CD14-positive monocyte (primary cell): Measurements from ENCODE around the gene FANCM. TPM values are rescaled to one million over a fixed set of nuclear protein-coding genes. Genes with fewer than 3 reads are reported as not detected.

ENCODE experiments used
- DNase-seq, 3 donors: peaks; one replicate each; pipeline ENCODE4 v3.0.0-alpha.2; 2011 to 2022
- H2AFZ ChIP-seq: 2 replicates; pipeline ENCODE4 v1.6.0; 2012; ENCODE audit warnings: mild to moderate bottlenecking, low read depth, low read length, inconsistent platforms; ENCODE audit not compliant: insufficient read depth, poor library complexity, severe bottlenecking
- H3K27ac ChIP-seq, 2 donors: 1 replicate in 1 of 2; 2 replicates in 1 of 2; pipeline ENCODE4 v1.5.1; 2012 to 2013; ENCODE audit warnings: low read length in 2 of 2, control low read depth in 1 of 2, inconsistent platforms in 1 of 2, low read depth in 1 of 2, mild to moderate bottlenecking in 1 of 2
- H3K27me3 ChIP-seq, 2 donors: one replicate each; pipeline versions ENCODE4 v1.6.0 to v1.6.1; 2011 to 2013; ENCODE audit warnings: low read length in 2 of 2; ENCODE audit not compliant: control insufficient read depth in 2 of 2, insufficient read depth in 2 of 2
- H3K36me3 ChIP-seq, 2 donors: replicated peaks in 1 of 2; 1 replicate in 1 of 2; 2 replicates in 1 of 2; pipeline versions ENCODE4 v1.5.1 to v1.6.1; 2012 to 2013; ENCODE audit warnings: low read length in 2 of 2, control low read depth in 1 of 2, inconsistent platforms in 1 of 2, mild to moderate bottlenecking in 1 of 2; ENCODE audit not compliant: insufficient read depth in 2 of 2, control insufficient read depth in 1 of 2
- H3K4me1 ChIP-seq, 2 donors: 1 replicate in 1 of 2; 2 replicates in 1 of 2; pipeline versions ENCODE4 v1.5.1 to v1.6.1; 2012 to 2013; ENCODE audit warnings: low read length in 2 of 2, control low read depth in 1 of 2, inconsistent platforms in 1 of 2, mild to moderate bottlenecking in 1 of 2, moderate library complexity in 1 of 2; ENCODE audit not compliant: insufficient read depth in 2 of 2, control insufficient read depth in 1 of 2
- H3K4me2 ChIP-seq: replicated peaks from 2 replicates; pipeline ENCODE3; 2012; ENCODE audit warnings: low read length, moderate library complexity, mild to moderate bottlenecking; ENCODE audit not compliant: poor library complexity, severe bottlenecking; ENCODE audit errors: extremely low read depth
- H3K4me3 ChIP-seq, 3 experiments: fragments of 200-600 bp in 1 of 3; sonication (generic) in 1 of 3; replicated peaks in 1 of 3; 1 replicate in 2 of 3; 2 replicates in 1 of 3; pipeline ENCODE4 v1.5.1; 2011 to 2013; ENCODE audit warnings: low read length in 3 of 3, mild to moderate bottlenecking in 3 of 3, control low read depth in 2 of 3, low read depth in 2 of 3, inconsistent platforms in 1 of 3, moderate library complexity in 1 of 3
- H3K79me2 ChIP-seq: 2 replicates; pipeline ENCODE4 v1.6.0; 2012; ENCODE audit warnings: mild to moderate bottlenecking, control low read depth, inconsistent platforms, low read length, moderate library complexity; ENCODE audit not compliant: insufficient read depth
- H3K9ac ChIP-seq: 2 replicates; pipeline ENCODE4 v1.6.0; 2017; ENCODE audit warnings: low read length, mild to moderate bottlenecking; ENCODE audit not compliant: insufficient read depth, poor library complexity, severe bottlenecking
- H3K9me3 ChIP-seq, 2 donors: replicated peaks in 1 of 2; 1 replicate in 1 of 2; 2 replicates in 1 of 2; pipeline versions ENCODE4 v1.5.1 to v1.6.1; 2012 to 2013; ENCODE audit warnings: low read length in 2 of 2, control low read depth in 1 of 2; ENCODE audit not compliant: control insufficient read depth in 1 of 2, insufficient read depth in 1 of 2
- H4K20me1 ChIP-seq: 2 replicates; pipeline ENCODE4 v1.6.0; 2012; ENCODE audit warnings: mild to moderate bottlenecking, low read length, control low read depth, moderate library complexity; ENCODE audit not compliant: insufficient read depth
- H3K27ac Mint-ChIP-seq, 7 donors: one replicate each; pipeline ENCODE4 v1.8.0; 2020; ENCODE audit warnings: mild to moderate bottlenecking in 7 of 7, mixed read lengths in 7 of 7, moderate library complexity in 6 of 7, inconsistent platforms in 2 of 7
- H3K27me3 Mint-ChIP-seq, 3 donors: one replicate each; pipeline ENCODE4 v1.8.0; 2021 to 2022; ENCODE audit warnings: low read depth in 3 of 3, mild to moderate bottlenecking in 3 of 3, mixed read lengths in 3 of 3, moderate library complexity in 3 of 3, inconsistent platforms in 1 of 3
- H3K36me3 Mint-ChIP-seq, 2 donors: one replicate each; pipeline ENCODE4 v1.8.0; 2020; ENCODE audit warnings: mixed read lengths in 2 of 2, inconsistent platforms in 1 of 2, mild to moderate bottlenecking in 1 of 2
- H3K4me1 Mint-ChIP-seq: one replicate; pipeline ENCODE4 v1.8.0; 2020; ENCODE audit warnings: mild to moderate bottlenecking, mixed read lengths
- H3K4me3 Mint-ChIP-seq, 2 donors: one replicate each; pipeline ENCODE4 v1.8.0; 2020; ENCODE audit warnings: mild to moderate bottlenecking in 2 of 2, mixed read lengths in 2 of 2, moderate library complexity in 1 of 2
- H3K9me3 Mint-ChIP-seq, 7 donors: one replicate each; pipeline ENCODE4 v1.8.0; 2020 to 2022; ENCODE audit warnings: mixed read lengths in 7 of 7, mild to moderate bottlenecking in 6 of 7, moderate library complexity in 6 of 7, inconsistent platforms in 2 of 7
- CTCF ChIP-seq: fragments of 200-600 bp; IDR thresholded peaks from one replicate; pipeline ENCODE4 v1.8.0; 2022; ENCODE audit warnings: antibody characterized with exemption, mild to moderate bottlenecking
- whole genome bisulfite sequencing: methylation state at CpG from one replicate; pipeline ENCODE4 v1.1.5; 2013; ENCODE audit warnings: missing lambda C conversion rate; ENCODE audit not compliant: insufficient coverage; 5-methylcytosine and 5-hydroxymethylcytosine counted together
- intact Hi-C, 2 donors: fragments of 100-400 bp; cut with micrococcal nuclease; formaldehyde crosslinking; loops; one replicate each; pipeline versions ENCODE4 v1.15.0 to v1.15.1; 2023
- polyA plus RNA-seq, 3 donors: library from polyadenylated mRNA; depleted of rRNA in 1 of 3; unstranded in 2 of 3; stranded (reverse) in 1 of 3; fragments of 300-500 nt in 2 of 3; fragments of >200 nt in 1 of 3; fragmentation: Illumina TruSeq in 2 of 3; gene quantifications; 1 replicate in 2 of 3; 2 replicates in 1 of 3; pipeline ENCODE4 v1.2.3, GENCODE V29; 2012 to 2021

Gene FANCM
- polyA plus RNA-seq, 3 donors: 0.66 to 1.6 (median 1.2) TPM

GRCh38 chr14:45134051-45134958 lies 1.4 kb upstream of the FANCM start, which contains the start of gene FKBP3:
FKBP3 (minus strand) TSS chr14:45134481; CDS start chr14:45134456, 25 bp downstream.
- H3K9me3 Mint-ChIP-seq: peaks cover 0 to 2% (median 0%) of the 10 kb centered on the region in 7 donors
- H3K4me3 Mint-ChIP-seq: peak within 1 kb of the TSS; percentile 98 to 99
- H3K9ac ChIP-seq: peak within 1 kb of the TSS; percentile 82
- H3K27me3 ChIP-seq: no peaks in the 10 kb centered on the region
- under 1% methylated on average over 52 of the region's 53 CpGs for WGBS
- no peaks in the 10 kb centered on the region for H4K20me1 ChIP-seq
- intact Hi-C loops: loop anchor here (2.0 to 5.0 kb wide), 4 partner anchors 52 to 237 kb away; partner anchors contain the start of genes MIS18BP1 (in 2 of the 2), PRPF39 (in 1 of the 2) and TOGARAM1 (in 1 of the 2)
- peak; percentile 96 to 98 (median 97) for DNase-seq
- peaks cover 30% of the 10 kb centered on the region for H3K4me1 Mint-ChIP-seq
- peak within 1 kb of the TSS; percentile 88 for H3K4me2 ChIP-seq
- H2AFZ ChIP-seq: peak within 1 kb of the TSS; percentile 99
- no peaks in the 10 kb centered on the region for H3K27me3 Mint-ChIP-seq
- H3K4me3 ChIP-seq: peak within 1 kb of the TSS; percentile 59 to 99 (median 91)
- TF ChIP-seq CTCF: no peak
- peak within 1 kb of the TSS; percentile 95 to 98 (median 97) for H3K27ac Mint-ChIP-seq
- H3K27ac ChIP-seq: peak within 1 kb of the TSS; percentile 73 to 87
- peaks cover 0 to 3% of the 10 kb centered on the region in 2 donors for H3K36me3 Mint-ChIP-seq
- peaks cover 2 to 6% of the 10 kb centered on the region in 2 donors for H3K36me3 ChIP-seq
- peaks cover 68% of the 10 kb centered on the region for H3K79me2 ChIP-seq
- peaks cover 19 to 28% of the 10 kb centered on the region in 2 donors for H3K4me1 ChIP-seq
- H3K9me3 ChIP-seq: no peaks in the 10 kb centered on the region

GRCh38 chr14:45135156-45135555 lies 574 bp upstream of the FANCM start:
- Histone ChIP-seq H3K4me3 (peak overlapping the region; percentile 59 to 99 (median 91)), H3K36me3 (no peaks in the 10 kb centered on the region), H2AFZ (peak overlapping the region; percentile 99), H3K79me2 (peaks cover 77% of the 10 kb centered on the region), H3K9ac (peak overlapping the region; percentile 82), H3K27ac (peak overlapping the region in 1 of 2 donors; percentile 87), H4K20me1 (no peaks in the 10 kb centered on the region), H3K4me1 (peaks cover 19 to 28% of the 10 kb centered on the region in 2 donors), H3K27me3 (no peaks in the 10 kb centered on the region), H3K9me3 (no peaks in the 10 kb centered on the region), H3K4me2 (peak overlapping the region; percentile 88)
- Mint-ChIP-seq H3K36me3 (no peaks in the 10 kb centered on the region), H3K27ac (peak overlapping the region; percentile 93 to 98 (median 97)), H3K27me3 (no peaks in the 10 kb centered on the region), H3K4me3 (peak overlapping the region; percentile 98 to 99), H3K4me1 (peaks cover 30% of the 10 kb centered on the region), H3K9me3 (peaks cover 0 to 2% (median 0%) of the 10 kb centered on the region in 7 donors)
- WGBS: no CpG with 5 or more reads among the region's 7 CpGs
- TF ChIP-seq CTCF: no peak
- DNase-seq: peak in 2 of 3 donors; percentile 3 to 13
- intact Hi-C loops: loop anchor here (2.0 to 5.0 kb wide), 4 partner anchors 53 to 173 kb away; partner anchors contain the start of genes MIS18BP1 (in 2 of the 2), TOGARAM1 (in 2 of the 2), KLHL28 (in 1 of the 2) and PRPF39 (in 1 of the 2)
